Measurements from ENCODE around the gene PLA2R1.

DNA sequence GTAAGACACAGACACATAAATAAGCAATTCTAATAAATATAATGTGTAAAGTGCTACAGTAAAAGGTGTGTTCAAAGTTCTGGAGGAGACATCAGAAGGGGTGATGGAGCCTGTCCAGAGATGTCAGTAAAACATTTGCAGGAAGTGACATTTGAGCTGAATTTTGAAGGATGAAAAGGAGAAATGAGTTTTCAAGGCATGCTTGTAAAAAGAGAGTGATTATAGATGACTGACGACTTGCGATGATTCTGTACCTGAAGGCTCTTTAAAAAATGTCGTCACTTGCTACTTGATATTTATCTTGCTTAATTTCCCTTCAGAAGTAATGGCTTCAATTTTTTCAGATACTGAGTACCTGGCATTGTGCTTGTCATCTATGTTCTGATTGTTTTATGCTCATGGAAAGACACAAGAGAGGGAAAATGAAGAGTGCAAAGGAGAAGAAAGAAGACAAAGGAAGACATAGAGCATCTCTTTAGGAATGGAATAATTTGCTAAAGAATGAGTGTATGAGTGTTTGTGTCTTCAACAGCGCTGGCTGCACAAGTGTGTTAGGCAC, 73.9 kb downstream of the PLA2R1 start:
- no peak for TF ChIP-seq TCF7 (IDR thresholded peaks at IDR 0.05; ENCODE audit: borderline replicate concordance)
- TF ChIP-seq KDM1A (IDR thresholded peaks at IDR 0.05; ENCODE audit: borderline replicate concordance) = no peak
- TF ChIP-seq POLR2AphosphoS5 (IDR thresholded peaks at IDR 0.05; ENCODE audit: low read length) = no peak
- no peak for TF ChIP-seq SP1 (IDR thresholded peaks at IDR 0.05; ENCODE audit: low read depth, low read length)
- TF ChIP-seq EED (IDR thresholded peaks at IDR 0.05; ENCODE audit: low read depth) = no peak
- TF ChIP-seq, protein P1, sequence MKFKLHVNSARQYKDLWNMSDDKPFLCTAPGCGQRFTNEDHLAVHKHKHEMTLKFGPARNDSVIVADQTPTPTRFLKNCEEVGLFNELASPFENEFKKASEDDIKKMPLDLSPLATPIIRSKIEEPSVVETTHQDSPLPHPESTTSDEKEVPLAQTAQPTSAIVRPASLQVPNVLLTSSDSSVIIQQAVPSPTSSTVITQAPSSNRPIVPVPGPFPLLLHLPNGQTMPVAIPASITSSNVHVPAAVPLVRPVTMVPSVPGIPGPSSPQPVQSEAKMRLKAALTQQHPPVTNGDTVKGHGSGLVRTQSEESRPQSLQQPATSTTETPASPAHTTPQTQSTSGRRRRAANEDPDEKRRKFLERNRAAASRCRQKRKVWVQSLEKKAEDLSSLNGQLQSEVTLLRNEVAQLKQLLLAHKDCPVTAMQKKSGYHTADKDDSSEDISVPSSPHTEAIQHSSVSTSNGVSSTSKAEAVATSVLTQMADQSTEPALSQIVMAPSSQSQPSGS (IDR thresholded peaks at IDR 0.05; ENCODE audit: low read length) = no peak
- no peak for TF ChIP-seq ELK1 (IDR thresholded peaks at IDR 0.05; ENCODE audit: low read depth, low read length)
